Anterior cingulate cortex (tissue), 58 donors: ENCODE measurements around the gene SYNM.

Experiments
- DNase-seq, 58 donors: peaks; one replicate each; lab custom pipeline; 2025; lab: John Stamatoyannopoulos, UW

Gene SYNM

DNA sequence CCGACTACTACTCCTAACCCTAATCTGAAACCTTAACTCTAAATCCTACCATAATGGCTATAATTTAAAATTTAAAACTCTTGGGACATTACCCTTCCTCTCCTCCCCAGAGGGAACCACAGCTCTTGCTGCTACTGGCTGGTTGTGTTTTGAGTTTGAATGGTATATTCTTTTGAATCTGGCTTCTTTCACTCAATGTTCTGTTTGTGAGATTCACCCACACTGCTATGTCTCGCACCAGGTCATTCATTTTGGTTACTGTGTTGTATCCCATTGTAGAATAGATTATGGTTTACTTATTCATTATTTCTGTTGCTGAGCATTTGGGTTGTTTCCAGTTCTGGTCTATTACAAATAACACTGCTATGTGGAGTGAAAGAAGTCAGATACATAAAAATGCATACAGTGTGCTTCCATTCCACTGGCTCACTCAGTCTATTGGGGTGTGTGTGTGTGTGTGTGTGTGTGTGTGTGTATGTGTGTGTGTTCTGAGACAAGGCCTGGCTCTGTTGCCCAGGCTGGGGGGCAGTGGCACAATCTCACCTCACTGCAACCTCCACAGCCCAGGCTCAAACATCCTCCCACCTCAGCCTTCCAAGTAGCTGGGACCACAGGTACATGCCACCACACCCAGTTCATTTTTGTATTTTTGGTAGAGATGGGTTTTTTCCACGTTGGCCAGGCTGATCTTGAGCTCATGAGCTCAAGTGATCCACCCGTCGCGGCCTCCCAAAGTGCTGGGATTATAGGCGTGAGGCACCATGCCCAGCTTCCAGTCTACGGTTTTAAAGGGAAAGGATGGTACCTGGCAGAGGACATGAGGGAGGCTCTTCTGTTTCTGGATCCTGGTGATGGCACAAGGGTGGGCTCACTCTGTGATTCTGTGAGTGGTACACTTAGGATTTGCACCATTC lies 19.2 kb upstream of the SYNM start:
- no peak for DNase-seq

DNA sequence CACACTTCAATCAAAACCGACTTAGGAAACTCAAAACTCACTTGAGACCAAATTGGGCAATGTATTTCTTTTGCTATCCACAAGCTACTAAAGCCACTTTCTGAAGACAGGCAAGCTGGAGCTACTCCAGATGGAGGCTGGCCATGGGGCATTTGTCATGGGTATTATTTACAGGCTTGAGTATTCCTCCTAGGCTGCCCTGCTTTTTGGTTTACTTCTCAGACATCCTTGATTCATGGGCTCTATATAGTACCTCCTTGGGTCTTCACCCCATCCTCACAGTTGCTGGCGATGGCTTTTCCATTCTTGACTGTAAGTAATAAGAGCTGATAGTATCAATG lies 18.6 kb upstream of the SYNM start:
- no peak for DNase-seq

DNA sequence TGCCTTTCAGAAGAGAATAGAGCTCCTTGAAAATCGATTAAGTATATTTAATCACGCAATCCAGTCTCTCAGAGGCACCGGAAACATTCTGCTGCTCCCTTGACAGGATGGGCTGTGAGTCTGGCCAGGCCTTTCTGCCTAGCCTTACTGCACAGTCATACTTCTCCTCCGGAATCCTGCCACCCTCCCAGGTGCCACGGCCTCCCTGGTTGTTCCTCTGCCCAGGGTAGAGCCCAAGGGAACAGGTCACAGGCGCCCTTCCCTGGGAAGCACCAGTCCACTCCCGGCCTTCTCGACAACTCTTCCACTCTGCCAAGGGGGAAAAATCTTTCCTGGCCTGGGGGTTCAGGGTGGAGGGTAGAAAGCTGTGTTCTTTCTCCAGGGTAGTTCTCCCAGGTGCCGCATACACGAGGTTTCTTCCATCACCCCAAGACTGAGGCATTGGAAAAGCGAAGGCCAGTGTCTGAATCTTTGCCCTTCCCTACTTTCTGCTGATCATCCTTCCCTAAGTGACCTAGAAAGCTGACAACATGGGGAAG lies 17.4 kb upstream of the SYNM start:
- DNase-seq = no peak

DNA sequence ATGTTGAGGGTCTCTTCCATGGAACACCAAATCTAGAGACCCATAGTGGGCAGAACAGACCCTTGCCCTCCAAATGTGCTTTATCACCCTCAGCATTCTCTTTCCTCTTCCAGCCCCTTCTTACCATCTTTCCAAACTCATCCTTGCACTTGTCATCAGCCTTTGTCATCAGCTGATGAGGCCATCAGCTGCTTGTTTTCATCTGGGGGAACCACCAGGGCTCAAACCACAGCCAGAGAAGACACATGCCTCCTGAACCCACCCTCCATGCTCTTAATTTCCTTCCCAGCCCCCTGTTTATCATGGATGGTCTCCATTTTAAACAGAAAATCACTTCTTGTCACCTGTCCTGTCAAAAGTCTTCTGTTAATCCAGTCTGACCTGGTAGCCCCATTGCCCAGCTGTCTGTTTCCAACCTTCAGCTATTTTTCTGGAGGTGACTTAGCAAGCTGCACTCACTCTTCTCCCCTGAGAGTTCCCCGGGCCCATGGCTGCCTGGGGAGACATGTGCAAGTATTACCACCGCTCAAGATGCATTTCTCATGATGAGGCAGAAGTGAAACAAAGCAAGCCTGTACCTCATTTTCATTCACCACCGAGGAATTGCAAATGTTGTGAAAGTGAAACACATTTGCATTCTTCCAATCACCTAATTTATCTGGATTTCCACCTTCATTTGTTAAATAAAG lies 14.7 kb upstream of the SYNM start:
- no peak for DNase-seq

DNA sequence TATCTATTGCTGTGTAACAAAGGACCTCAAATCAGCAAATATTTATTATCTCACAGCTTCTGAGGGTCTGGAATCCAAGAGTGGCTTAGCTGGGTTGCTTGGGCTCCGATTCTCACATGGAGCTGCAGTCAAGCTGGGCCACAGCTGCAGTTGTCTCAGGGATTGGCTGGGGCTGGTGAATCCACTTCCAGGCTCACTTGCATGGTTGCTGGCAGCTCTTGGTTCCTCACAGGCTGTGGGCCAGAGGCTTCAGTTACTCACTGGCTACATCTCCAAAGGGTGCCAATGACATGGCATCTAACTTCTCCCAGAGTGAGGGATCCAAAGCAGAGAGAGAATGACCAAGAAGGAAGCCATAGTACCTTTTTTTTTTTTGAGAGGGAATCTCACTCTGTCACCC lies 13.9 kb upstream of the SYNM start:
- DNase-seq = no peak

DNA sequence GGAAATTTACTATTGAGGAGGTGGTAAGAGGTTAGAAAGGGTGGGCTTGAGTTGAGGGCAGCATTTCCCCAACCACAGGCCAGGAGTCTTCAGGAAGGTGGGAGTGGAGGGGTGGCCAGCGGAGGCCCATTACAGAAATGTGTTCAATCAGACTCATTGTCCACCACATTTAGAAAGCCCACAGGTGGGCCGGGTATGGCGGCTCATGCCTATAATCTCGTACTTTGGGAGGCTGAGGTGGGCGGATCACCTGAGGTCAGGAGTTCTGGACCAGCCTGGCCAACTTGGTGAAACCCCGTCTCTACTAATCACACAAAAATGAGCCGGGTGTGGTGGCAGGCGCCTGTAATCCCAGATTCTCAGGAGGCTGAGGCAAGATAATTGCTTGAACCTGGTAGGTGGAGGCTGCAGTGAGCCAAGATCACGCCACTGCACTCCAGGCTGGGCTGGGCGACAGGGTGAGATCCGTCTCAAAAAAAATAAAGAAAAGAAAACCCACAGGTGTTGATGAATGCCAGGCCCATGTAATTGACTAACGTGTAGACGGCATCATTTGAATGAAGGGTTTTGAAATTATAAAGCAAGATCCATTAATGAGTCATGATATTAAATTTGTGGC lies 12.2 kb upstream of the SYNM start:
- no peak for DNase-seq

DNA sequence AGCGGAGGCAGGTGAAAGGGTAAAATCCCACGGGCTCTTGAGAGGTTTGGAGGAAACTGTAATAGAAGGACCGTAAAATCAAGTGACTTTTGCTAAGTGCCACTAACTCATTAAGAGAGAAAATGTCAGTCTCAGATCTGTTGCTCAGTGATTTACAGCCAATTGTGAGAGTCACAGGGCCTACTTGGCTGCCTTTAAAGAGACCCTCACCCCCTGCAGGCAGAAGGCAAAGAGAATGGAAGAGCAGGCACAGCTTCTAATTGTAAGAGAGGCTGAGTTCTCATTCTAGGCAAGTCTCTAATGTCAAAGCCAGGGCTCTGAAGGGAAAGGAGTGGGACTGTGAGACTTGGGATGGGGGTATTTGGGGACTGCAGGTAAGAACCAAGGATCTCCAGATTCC lies 9.3 kb upstream of the SYNM start:
- DNase-seq = no peak

DNA sequence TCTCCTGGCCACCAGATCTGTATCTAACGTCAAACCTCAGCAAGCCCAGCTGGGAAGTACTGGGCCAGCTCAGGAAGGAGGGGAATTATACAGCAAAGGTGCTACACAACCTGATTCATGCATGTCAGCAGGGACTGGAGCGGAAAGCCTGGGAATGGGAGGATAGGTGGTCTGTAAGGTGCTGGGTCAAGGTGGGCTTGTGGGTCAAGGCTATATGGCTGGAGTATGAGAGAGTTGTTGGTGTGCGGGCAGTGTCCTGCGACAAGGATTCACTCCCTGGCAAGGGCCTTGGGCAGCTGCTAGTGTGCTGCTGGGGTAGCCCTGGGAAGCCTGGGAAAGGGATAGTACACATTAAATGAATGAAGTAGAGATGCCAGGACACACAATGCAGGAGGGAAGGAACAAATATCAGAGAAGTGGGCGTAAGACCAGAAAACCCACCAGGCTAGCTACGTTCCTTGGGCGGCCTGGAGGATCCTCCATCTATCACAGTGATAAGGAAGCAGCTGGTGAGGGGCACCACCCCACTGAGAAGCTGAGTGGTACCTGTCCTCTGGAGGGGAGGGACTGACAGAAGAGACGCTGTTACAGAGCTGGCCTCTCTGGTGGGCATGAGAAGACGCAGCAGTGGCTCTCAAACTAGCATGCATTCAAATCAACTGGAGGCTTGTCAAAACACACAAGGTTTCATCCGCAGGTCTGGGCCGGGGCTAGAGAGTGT lies 8.5 kb upstream of the SYNM start:
- no peak for DNase-seq

DNA sequence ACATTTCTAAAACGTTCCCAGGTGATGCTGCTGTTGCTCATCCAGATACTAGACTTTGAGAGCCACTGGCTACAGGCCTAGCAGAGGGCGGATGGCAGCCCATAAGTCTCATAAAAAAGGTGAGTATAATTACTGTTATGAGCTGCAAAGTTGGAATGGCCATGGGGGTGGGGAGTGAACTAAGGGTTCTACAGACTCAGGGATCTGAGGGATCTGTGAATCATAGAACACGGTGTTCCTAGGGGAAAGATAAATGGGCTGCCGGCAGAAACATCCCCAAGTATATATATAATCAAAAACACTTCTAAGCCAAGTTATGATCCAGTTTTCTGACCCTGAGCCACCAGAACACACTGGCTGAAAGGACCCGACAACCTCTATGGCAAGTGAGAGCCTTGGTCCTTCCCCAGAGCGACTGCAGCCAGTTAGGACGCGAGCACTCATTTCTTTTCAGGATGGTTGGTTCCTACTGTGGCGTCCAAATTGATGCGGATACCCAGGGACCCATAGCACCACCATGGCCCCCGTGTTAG lies 7.9 kb upstream of the SYNM start:
- no peak for DNase-seq

DNA sequence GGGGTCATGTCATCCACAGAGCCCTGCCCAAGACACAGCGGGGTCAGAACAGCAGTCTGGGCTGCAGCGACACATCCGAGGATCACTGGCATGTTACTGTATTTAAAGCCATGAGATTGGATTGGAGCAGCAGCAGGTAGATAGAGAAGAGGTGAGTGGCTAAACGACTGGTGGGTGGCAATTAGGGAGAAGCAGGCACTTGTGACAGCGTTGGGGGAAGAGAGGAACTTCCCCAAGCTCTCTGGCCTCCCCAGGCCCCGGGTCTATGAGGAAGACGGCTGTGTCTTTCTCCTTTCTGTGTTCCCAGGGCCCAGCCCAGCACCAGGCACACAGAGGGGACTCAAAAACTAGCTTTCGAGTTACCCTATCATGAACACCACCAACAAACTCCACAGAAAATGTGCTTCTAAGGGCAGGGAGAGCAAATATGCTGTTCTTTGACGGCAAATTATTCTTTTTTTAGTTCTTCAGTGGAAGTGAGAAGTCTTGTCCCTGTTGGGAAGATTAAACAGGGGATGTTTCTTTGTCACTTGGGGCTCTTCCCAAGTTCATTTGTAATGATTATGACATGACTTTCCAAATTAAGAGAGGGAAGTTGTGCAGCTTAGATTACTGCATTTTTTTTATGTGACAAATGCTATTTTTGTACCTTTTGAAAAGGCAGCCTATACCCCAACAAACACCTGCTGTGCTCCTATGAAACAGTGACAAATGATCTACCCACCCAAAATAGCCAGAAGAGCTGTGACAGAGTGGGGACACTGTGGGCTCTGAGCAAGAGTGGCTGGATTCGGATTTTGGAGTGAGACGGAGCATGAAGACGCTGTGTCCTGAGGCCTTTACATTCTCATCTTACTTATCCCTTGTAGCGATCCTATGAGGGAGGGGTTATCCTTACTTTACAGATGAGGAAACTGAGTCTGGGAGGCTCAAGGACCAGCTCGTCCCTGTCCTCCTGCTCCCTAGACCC lies 7.2 kb upstream of the SYNM start:
- no peak for DNase-seq

DNA sequence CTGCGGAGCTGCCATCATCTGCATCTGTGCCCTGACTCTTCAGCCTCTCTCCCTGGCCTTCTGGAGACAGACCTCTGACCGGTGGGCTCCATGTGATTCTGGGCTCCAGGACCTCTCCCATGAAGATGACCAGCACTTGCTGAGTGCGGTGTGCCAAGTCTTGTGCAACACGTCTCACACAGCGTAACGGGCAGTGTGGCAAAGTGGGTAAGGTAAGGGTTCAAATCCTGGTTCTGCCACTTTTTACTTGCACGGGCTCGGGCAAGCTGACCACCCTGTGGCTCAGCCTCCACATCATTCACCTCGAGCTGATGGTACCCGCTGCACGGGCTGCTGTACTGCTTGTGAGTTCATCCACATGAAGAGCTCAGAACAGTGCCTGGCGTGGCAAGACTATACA lies 6.5 kb upstream of the SYNM start:
- DNase-seq = no peak

DNA sequence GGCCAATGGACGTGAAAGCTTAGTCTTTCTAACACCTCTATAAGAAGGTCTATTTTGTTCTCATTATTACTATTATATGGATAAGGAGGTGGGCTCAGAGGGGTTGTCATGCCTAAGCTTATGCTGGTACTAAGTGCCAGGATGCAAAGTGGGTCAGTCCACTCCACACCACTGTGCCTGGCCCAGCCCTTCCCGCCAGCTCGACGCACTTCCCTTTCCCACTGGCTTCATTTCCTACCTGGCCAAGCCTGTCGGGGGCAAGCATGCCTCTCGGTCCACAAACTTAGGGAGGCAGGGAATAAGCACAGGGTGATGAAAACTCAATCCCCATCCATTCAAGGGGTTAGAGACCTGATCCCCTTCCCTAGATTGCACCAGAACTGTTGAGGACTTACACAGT lies 5.9 kb upstream of the SYNM start:
- DNase-seq = no peak

DNA sequence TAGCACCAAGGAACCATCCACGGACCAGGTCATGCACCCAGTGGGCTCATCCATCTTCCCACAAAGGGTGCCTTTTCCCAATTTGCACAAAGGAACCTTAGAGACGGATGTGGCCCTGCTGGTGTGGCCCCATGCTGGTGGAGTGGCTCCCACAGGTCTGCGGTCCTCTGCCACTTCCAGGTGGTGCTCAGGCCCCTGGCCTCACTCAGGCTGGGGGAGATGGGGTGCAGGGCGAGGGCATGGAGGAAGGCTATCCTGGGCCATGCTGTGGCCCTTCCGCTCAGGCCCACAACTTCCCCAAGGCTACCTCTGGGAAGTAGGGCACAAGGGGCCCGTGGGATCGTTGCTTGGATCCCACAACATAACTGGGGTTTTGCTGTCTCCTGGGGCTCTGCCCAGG lies 5.2 kb upstream of the SYNM start:
- no peak for DNase-seq

DNA sequence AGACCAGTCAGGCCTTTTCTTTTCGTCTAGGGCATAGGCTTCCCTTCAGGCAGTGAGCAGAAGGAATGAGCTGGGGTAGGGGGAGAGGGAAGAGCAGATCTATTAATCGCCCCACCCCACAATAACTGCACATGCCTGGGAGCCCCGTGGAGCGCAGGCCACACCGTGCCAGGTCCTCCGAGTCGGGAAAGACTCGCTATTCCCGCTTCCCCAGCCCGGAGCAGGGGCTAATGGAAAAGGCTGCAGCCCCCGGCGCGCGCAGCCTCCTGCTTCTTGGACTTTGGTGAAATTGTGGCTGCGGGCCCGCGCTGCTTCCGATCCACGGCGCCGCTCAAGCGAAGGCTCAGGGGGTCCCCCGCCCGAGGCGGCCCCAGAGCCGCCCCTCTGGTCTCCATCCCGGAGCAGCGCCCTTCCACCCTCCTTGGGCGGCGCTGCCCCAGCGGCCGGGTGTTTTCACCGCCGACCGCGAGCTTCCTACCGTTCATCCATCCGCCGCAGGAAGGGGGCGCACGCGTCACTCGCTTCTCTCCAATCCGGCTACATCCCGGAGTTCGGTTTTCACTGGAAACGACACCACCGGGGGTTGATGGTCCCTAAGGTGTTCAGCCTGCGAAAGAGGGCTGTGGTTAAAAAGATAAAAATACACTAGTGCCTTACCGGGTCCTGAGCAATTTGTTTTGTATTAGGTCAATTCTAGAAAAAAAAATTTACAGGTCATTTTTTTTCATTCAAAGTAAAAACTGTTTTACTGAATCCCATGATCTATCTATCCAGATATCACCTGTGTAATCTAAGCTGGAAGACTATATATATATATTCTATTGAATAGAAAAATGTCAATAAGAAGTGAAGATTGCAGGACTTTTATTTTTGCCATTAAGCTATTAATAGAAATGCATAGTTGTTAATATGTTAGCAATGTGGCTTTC lies 4.4 kb upstream of the SYNM start:
- DNase-seq = peak in 54 of 58 donors; percentile 37 to 90 (median 66)

DNA sequence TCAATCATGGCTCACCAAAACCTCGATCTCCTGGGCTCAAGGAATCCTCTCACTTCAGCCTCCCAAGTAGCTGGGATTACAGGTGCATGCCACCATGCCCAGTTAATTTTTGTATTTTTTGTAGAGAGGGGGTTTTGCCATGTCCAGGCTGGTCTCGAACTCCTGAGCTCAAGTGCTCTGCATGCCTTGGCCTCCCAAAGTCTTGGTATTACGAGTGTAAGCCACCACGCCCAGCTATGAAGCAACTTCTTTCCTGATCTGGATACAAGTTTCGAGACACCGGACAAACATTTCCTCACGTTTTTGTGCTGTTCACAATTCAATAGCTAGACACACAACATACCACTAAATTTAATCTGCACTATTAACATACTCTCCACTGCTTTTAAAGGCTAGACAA lies 3.4 kb upstream of the SYNM start:
- no peak for DNase-seq

DNA sequence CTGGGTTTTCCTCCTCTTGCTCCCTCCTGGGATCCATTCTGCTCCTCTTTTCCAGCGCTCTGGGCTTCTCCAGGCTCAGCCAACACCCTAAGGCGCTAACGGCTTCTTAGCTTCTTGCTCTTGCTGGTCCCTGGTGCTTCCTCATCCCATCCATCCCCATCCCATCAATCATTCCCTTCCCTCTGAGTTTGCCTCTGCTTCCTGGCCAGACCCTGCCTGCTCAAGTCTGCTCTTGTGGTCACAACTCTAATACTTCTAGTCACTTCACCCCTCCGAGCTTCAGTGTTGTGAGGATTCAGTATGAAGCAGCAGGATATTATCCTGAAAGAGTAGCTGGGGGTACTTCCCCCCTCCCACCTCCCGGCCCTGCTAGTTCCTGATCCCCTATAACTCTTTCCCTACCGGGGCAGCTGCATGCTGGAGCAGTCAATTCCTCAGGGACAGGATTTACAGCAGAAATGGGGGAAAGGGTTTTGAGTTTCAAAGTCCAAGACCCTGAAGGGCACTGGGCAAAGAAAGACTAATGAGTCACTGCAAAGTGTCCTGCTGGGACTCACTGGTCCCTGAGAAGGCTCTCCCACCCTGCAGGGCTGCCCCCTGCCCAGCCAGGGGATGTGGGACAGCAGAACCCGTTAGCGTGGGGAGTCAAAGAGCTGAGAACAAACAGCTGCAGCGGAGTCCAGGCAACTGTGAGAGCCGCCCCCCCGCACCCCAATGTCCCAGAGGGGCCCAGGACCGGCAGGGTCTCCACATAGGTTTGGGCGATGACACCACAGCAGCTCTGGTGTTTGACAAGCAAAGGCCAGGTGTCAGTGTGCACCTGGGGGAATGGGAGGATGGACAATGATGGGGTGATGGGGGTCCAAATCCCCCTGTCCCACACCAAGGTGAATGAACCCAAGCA lies 2.3 kb upstream of the SYNM start:
- no peak for DNase-seq

DNA sequence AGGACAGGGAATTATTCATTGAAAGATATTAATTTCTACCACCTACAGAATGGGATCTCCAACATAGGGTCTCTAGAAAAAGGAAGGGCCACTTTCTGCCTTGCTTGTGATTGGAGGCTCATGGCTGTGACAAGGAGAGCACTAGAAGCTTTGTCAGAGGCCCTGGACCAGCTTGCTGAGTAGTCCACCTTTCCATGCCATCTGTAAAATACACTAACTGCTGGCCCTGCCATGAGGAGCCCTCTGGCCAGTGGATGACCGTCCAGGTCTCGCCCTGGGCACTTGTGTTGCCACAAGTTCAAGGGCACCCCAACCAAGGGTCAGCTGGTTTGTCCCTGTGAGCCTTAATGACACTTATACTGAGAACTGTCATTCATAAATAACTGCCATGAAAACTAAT lies 1.6 kb upstream of the SYNM start:
- DNase-seq = no peak
